ENCODE measurements around the gene COTL1. TPM values are rescaled to one million over a fixed set of nuclear protein-coding genes. Genes with fewer than 3 reads are reported as not detected.

The COTL1 gene
- total and polyA plus RNA-seq, 9 of the 15 experiments (the other 6 are each of a cell fraction or from before 2014, with no cell fraction given): 27.7 to 185 (median 72.5) TPM

GRCh38 chr16:84618581-84619460 lies 943 bp upstream of the COTL1 start (continued):
- no peak for TF ChIP-seq ZNF41 (CRISPR knock-in tag; conservative IDR thresholded peaks at IDR 0.05)
- no peak for TF ChIP-seq ZNF174 (CRISPR knock-in tag; IDR thresholded peaks at IDR 0.05)
- TF ChIP-seq ATF3 (IDR thresholded peaks at IDR 0.05): peak; percentile 96
- peak; percentile 51; the same call in 1 of the 2 replicates for TF ChIP-seq ATF3 (CRISPR knock-in tag; conservative IDR thresholded peaks at IDR 0.05)
- peak; percentile 67 for TF ChIP-seq MAX (CRISPR knock-in tag; IDR thresholded peaks at IDR 0.05)
- TF ChIP-seq SUPT5H (IDR thresholded peaks at IDR 0.05): no peak
- no peak for TF ChIP-seq ZBTB43 (CRISPR knock-in tag; IDR thresholded peaks at IDR 0.05)
- peak; percentile 60 for TF ChIP-seq SMAD1 (IDR thresholded peaks at IDR 0.05; ENCODE audit: low read depth, low read length, partially characterized antibody)
- TF ChIP-seq ATF2 (CRISPR knock-in tag; IDR thresholded peaks at IDR 0.05): peak; percentile 60; the same call in 1 of the 2 replicates
- peak; percentile 62 for TF ChIP-seq MAFG (tag; conservative IDR thresholded peaks at IDR 0.05)
- TF ChIP-seq PKNOX1 (IDR thresholded peaks at IDR 0.05): peak; percentile 34; the same call in 1 of the 2 replicates
- 0 out of 2 replicates have a peak, but pooled peaks have one; percentile 22 for TF ChIP-seq HCFC1 (IDR thresholded peaks at IDR 0.05; ENCODE audit: low read depth, low read length)
- peak; percentile 69; the same call in 1 of the 2 replicates for TF ChIP-seq GTF2E2 (tag; IDR thresholded peaks at IDR 0.05)
- TF ChIP-seq MAFK (IDR thresholded peaks at IDR 0.05; ENCODE audit: low read length): peak; percentile 44; the same call in 1 of the 2 replicates
- peak; percentile 77; the same call in 1 of the 2 replicates for TF ChIP-seq ATF4 (CRISPR knock-in tag; IDR thresholded peaks at IDR 0.05)
- no peak for TF ChIP-seq HES1 (IDR thresholded peaks at IDR 0.05; ENCODE audit: low read depth)
- peak; percentile 96 for TF ChIP-seq ATF7 (IDR thresholded peaks at IDR 0.05)
- TF ChIP-seq GABPB1 (CRISPR knock-in tag; IDR thresholded peaks at IDR 0.05): 0 out of 2 replicates have a peak, but pooled peaks have one; percentile 31
- TF ChIP-seq RBM25 (IDR thresholded peaks at IDR 0.05; ENCODE audit: low read depth, low read length, severe bottlenecking): no peak
- peak; percentile 30 for TF ChIP-seq CHD4 (IDR thresholded peaks at IDR 0.05; ENCODE audit: insufficient read depth, insufficient replicate concordance, low read depth, low read length, poor library complexity, severe bottlenecking)
- peak; percentile 82 for TF ChIP-seq DPF2 (IDR thresholded peaks at IDR 0.05)

Measured in K562 (cell line).